HCT116 (cell line): ENCODE data around the gene SDK1.

Source experiments
- ATF3 ChIP-seq: IDR thresholded peaks from 2 replicates; pipeline ENCODE4 v1.6.1; 2012
- CTCF ChIP-seq, 3 experiments: fragments of 200-600 bp in 1 of 3; sonication (generic) in 1 of 3; IDR thresholded peaks in 2 of 3; conservative IDR thresholded peaks in 1 of 3; 2 replicates each; pipeline ENCODE4 v1.5.1; 2012 to 2017; ENCODE audit warnings: low read depth in 2 of 3, low read length in 2 of 3, antibody characterized with exemption in 1 of 3, borderline replicate concordance in 1 of 3, control low read depth in 1 of 3, mild to moderate bottlenecking in 1 of 3, mixed read lengths in 1 of 3, mixed run types in 1 of 3, moderate library complexity in 1 of 3; ENCODE audit not compliant: insufficient read depth in 1 of 3
- FOSL1 ChIP-seq: IDR thresholded peaks from 2 replicates; pipeline ENCODE4 v1.6.1; 2012; ENCODE audit warnings: low read depth
- MAX ChIP-seq: IDR thresholded peaks from 2 replicates; pipeline ENCODE4 v1.6.1; 2012
- POLR2A ChIP-seq: IDR thresholded peaks from 2 replicates; pipeline ENCODE4 v1.7.0; 2011; ENCODE audit warnings: borderline replicate concordance; ENCODE audit not compliant: insufficient read depth, insufficient read length; ENCODE audit errors: extremely low read depth
- POLR2AphosphoS5 ChIP-seq: IDR thresholded peaks from 2 replicates; pipeline ENCODE4 v1.6.1; 2011; ENCODE audit warnings: mild to moderate bottlenecking, low read depth, low read length, moderate library complexity
- RAD21 ChIP-seq: IDR thresholded peaks from 2 replicates; pipeline ENCODE4 v1.6.1; 2012; ENCODE audit warnings: low read depth, mild to moderate bottlenecking

GRCh38 chr7:3942816-3943745, 642.0 kb downstream of the SDK1 start:
- TF ChIP-seq MAX (no peak), CTCF (IDR thresholded peaks at IDR 0.05 in 2 of 3, conservative IDR thresholded peaks at IDR 0.05 in 1 of 3; ENCODE audit: borderline replicate concordance in 1 of 3, insufficient read depth in 1 of 3, low read depth in 2 of 3, low read length in 2 of 3) (no peak), POLR2A (no peak), ATF3 (no peak), FOSL1 (no peak), POLR2AphosphoS5 (no peak), RAD21 (no peak)
